HG02981 (cell line): ENCODE results near the gene POU6F1.

ENCODE experiments used
- ATAC-seq: cut with Tn5 transposase; IDR thresholded peaks from one replicate; pipeline ENCODE4 v1.9.1; 2021; ENCODE audit warnings: mild to moderate bottlenecking, moderate library complexity; ENCODE audit not compliant: unreplicated experiment

The POU6F1 gene

DNA sequence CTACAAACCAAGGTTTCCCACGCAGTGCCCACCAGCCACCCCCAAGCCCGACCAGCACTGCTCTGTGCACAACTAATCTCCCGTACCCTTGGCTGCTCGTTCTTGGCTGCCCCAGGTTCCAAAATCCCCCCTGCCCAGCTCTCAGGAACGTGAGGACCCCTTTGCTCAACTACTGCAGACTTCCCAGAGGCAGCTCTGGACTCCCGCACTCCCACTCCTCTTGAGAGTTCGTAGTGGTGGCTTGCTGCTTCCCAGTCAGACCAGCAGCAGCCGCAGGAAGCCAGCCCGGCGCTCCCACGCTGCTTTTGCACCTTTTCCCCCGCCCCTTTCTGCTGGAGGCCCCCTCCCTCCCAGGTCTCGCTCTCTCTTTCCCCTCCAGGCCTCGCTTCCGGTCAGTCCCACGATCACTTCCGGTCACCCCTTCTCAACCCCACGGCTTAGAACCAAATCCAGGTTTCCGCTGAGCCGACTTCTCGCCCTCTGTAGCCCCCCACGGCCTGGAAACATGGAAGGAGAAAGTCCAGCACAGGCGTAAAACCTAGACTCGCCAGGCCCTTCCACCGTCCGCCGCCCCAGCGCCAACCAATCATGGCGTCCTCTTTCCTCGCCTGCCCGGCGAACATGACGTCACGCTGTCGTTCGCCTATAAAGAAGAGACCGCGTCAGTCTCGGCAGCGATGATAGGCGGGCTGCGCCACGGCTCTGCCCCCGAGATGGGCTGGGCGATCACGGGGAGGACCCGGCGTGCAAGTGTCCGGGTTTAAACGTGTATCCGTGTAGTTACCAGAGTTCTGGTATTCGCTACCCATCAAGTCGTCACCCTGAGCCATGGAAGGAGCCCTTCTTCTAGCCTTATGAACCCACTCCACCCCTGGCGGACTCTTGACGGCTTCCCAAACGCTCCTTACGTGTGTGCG, 45.1 kb downstream of the POU6F1 start, which contains the start of gene TFCP2:
TFCP2 (minus strand) TSS at position 621 of the 917 bp plus-strand sequence. CDS start 713 bp downstream, outside the sequence.
- ATAC-seq, result peak; percentile 94

DNA sequence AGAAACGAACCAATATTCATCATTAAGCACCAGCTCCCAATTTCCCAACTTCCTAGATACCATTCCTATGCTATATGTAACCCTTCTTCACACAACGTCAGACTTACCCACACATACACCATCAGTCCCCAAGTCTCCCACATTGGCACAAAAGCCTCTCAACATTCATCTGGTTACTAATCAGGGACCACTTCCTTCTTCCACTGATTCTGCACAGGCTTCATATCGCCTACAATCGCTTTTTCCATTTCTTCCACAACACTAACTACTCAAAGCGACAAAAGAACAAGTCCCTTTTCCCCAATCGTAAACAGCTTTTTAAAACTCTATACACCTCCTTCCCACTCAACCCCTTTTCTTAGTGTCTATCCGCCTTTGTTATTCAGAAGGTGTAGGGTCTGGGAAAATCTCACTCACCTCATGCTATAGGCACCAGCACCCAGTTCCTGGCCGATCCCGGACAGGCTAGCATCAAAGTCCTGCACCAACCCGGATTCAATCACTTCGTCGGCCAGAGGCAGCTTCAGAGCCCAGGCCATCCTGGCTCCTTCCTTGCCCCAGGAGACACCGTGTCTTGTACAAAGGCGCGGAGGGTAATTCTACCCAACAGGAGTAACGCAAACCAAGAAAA, 45.9 kb downstream of the POU6F1 start:
- ATAC-seq, result peak; percentile 3

DNA sequence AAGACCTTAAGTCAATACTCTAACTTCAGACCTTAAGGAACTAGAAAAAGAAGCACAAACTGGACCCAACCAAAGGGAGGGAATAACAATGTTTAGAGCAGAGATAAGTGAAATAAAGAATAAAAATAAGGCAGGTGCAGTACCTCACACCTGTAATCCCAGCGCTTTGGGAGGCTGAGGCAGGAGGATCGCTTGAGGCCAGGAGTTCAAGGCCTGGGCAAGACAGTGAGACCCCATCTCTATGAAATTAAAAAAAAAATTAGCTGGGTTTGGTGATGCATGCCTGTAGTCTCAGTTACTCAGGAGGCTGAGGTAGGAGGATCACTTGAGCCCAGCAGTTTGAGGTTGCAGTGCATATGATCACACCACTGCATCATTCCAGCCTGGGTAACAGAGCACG, 54.1 kb downstream of the POU6F1 start:
- no peak for ATAC-seq

DNA sequence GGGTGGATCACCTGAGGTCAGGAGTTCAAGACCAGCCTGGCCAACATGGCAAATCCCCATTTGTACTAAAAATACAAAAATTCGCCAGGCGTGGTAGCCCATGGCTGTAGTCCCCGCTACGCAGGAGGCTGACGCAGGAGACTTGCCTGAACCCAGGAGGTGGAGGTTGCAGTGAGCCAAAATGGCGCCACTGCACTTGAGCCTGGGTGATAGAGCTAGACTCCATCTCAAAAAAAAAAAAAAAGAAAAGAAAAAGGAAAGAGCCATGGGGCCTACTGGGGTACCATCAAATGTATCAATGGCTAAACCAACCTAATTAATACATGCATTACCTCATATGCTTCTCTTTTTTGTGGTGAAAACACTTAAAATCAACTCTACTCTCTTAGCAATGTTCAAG, 55.6 kb downstream of the POU6F1 start:
- no peak for ATAC-seq

DNA sequence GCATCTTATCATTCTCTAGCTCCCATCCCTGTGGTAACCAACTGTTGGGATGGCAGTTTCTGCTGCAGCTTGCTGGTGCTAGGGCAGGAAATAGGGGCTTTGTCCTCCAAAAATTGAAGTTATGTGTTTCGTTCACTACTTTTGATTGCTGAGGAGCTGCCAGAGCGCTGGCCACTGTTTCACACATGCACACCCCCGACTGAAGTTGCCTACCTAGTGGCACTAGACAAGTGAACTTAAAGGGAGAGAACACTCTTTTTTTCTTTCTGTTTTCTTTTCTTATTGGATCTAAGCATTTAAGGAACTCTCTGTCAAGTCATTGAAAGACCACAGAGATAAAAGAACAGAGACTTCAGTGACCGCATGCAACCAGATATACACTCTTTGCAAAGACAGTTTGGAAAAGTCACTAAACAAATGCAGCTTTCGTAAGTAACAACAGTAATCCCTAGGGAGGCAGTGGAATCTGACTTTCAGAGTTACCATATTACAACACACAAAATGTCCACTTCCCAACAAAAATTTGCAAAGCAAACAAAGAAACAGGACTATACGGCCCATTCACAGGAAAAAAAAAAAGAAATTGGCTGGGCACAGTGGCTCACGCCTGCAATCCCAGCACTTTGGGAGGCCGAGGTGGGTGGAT, 56.9 kb downstream of the POU6F1 start:
- no peak for ATAC-seq

DNA sequence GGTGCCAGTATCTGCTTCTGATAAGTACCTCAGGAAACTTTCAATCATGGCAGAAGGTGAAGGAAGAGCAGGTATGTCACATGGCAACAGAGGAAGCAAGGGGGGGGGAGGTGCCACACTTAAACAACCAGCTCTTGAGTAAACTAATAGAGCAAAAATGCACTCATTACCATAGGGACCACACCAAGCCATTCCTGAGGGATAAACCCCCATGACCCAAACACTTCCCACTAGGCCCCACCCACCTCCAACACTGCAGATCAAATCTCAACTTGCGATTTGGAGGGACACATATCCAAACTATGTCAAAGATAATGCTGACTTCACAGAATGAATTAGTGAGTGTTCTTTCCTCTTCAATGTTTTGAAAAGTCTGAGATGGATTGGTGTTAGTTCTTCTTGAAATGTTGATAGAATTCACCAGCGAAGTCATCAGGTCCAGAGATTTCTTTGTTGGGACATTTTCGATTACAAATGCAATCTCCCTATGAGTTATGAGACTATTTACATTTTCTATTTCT, 61.6 kb downstream of the POU6F1 start:
- no peak for ATAC-seq

DNA sequence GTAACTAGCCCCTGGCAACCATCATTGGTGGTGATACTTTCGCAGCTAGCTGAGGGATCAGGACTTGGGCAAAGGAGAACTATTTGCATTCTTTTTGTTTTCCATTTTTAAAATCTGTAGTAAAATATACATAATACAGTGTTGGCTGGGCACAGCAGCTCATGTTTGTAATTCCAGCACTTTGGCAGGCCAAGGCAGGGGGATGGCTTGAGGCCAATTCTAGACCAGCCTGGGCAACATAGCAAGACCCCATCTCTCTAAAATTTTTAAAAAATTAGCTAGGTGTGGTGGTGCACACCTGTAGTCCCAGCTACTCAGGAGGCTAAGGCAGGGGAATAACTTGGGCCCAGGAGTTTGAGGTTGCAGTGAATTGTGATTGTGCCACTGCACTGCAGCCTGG, 64.9 kb downstream of the POU6F1 start:
- ATAC-seq, result no peak

DNA sequence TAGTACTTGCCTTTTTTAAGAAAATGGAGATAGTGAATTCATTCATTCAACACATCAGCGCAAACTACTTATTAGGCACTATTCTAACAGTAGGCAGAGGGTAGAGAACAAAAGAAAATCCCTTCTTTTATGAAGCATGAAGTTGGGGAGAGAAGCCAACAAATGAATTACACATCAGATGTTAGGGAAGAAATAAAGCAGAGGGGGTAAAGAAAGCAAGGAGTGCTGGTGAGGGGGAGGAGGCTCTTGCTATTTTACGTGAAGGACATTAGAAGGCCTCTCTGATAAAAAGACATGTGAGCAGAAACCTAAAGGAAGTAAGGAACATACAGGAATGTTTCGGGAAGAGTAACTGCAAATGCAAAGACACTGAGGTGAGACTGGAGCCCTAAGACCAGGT, 67.1 kb downstream of the POU6F1 start:
- ATAC-seq, result no peak

DNA sequence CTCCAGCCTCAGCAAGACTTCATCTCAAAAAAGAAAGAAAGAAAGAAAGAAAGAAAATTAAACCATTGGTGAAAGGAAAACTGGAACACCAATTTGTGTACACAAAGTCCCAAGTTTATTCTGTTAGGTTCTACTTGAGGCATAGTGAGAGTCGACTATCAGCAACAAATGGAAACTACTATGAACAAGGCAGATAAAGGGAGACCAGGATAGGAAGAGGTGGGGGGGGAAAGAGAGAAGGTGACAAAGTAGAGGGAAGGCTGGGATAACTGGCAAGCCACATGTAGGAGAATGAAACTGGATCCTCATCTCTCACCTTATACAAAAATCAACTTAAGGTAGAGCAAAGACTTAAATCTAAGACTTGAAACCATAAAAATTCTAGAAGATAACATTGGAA, 70.6 kb downstream of the POU6F1 start:
- no peak for ATAC-seq

DNA sequence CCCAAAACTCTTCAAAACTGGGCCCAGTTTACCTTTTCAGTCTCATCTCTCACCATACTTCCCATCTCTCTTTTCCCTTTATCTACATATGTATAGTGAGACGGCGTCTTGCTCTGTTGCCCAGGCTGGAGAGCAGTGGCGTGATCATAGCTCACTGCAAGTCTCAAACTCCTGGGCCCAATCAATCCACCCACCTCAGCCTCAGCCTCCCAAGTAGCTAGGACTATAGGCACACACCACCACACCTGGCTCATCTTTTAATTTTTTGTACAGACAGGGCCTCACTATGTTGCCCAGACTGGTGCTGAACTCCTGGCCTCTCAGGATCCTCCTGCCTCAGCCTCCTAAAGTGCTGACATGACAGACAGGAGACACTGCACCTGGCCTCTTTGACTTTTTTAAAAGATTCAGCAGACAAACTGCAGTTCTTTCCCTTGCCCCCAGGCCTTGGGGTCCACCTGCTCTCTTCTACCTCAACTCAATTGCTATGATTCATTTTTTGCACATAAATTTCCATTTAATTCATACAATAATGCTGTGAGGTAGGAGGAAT, 78.5 kb downstream of the POU6F1 start:
- no peak for ATAC-seq
